ENCODE results near the gene RIC1.

- TF ChIP-seq, protein P1, sequence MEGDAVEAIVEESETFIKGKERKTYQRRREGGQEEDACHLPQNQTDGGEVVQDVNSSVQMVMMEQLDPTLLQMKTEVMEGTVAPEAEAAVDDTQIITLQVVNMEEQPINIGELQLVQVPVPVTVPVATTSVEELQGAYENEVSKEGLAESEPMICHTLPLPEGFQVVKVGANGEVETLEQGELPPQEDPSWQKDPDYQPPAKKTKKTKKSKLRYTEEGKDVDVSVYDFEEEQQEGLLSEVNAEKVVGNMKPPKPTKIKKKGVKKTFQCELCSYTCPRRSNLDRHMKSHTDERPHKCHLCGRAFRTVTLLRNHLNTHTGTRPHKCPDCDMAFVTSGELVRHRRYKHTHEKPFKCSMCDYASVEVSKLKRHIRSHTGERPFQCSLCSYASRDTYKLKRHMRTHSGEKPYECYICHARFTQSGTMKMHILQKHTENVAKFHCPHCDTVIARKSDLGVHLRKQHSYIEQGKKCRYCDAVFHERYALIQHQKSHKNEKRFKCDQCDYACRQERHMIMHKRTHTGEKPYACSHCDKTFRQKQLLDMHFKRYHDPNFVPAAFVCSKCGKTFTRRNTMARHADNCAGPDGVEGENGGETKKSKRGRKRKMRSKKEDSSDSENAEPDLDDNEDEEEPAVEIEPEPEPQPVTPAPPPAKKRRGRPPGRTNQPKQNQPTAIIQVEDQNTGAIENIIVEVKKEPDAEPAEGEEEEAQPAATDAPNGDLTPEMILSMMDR (conservative IDR thresholded peaks at IDR 0.05) = no peak
- no peak for TF ChIP-seq ZFX (IDR thresholded peaks at IDR 0.05)
These were observed 17.4 kb upstream of the RIC1 start for GRCh38 chr9:5611321-5612184.
